Astrocyte (in vitro differentiated cells and primary cell): Measurements from ENCODE around the gene PXDC1.

Experiments used
- EZH2 ChIP-seq: IDR thresholded peaks from 2 replicates; pipeline ENCODE4 v1.6.1; 2012; ENCODE audit warnings: mild to moderate bottlenecking, low read length, inconsistent platforms; ENCODE audit not compliant: insufficient read depth
- TF ChIP-seq, protein P1 (sequence below): IDR thresholded peaks from 2 replicates; pipeline ENCODE4 v1.5.1; 2011; ENCODE audit warnings: low read depth, mild to moderate bottlenecking, inconsistent platforms, low read length, moderate library complexity; ENCODE audit not compliant: insufficient read depth

DNA sequence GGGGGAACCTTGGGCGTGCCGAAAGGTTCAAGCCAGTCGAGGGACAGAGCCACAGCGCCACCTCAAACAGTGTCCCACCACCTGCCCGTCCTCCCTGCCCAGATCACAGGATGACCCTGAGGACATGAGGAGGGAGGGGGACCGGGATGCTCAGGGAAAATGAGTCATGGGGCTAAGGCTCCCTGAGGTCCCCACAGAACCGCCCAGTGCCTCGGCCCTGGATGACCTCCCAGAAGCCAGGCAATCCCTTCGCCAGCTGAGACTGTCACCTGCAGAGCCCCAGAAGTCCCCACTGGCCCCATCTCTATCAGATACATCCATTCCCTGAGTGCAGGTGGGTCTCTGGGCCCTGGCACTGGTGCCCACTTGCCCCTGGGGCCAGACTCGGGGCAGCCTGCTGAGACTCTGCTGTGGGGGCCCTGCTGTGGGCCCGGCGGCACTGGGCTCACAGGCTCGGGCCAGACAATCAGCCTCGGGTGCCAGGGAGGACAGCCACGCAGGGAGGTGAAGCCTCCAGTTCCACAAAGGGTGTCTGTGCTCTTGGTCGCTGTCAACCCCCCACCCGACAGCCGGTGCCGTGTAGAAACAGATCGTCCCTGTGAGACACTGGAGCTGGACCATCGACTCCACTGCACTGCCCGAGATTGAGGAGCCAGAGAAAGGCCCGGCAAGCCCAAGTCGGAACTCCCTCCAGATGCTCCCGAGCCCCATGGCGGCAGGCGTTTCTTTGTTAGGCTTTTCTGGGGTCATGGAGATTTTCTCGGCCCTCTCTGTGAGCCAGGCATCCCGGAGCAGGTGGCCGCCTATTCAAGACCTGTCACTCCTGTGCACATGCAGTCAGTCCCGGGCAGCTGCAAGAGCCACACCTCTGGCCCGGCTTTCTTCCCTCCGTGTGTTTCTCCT, 26.1 kb downstream of the PXDC1 start:
- TF ChIP-seq, protein P1, sequence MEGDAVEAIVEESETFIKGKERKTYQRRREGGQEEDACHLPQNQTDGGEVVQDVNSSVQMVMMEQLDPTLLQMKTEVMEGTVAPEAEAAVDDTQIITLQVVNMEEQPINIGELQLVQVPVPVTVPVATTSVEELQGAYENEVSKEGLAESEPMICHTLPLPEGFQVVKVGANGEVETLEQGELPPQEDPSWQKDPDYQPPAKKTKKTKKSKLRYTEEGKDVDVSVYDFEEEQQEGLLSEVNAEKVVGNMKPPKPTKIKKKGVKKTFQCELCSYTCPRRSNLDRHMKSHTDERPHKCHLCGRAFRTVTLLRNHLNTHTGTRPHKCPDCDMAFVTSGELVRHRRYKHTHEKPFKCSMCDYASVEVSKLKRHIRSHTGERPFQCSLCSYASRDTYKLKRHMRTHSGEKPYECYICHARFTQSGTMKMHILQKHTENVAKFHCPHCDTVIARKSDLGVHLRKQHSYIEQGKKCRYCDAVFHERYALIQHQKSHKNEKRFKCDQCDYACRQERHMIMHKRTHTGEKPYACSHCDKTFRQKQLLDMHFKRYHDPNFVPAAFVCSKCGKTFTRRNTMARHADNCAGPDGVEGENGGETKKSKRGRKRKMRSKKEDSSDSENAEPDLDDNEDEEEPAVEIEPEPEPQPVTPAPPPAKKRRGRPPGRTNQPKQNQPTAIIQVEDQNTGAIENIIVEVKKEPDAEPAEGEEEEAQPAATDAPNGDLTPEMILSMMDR: no peak
- no peak for TF ChIP-seq EZH2
